ENCODE measurements around the gene TTC21B. TPM values are rescaled to one million over a fixed set of nuclear protein-coding genes. Genes with fewer than 3 reads are reported as not detected.
"Not testable (repeated sequence)": the region's sequence is repeated elsewhere in the genome, so short reads cannot be mapped to it uniquely, and the experiment has no call there.

Gene TTC21B
- total RNA-seq = 10 to 100 TPM; 14.0 to 22.1 TPM

DNA sequence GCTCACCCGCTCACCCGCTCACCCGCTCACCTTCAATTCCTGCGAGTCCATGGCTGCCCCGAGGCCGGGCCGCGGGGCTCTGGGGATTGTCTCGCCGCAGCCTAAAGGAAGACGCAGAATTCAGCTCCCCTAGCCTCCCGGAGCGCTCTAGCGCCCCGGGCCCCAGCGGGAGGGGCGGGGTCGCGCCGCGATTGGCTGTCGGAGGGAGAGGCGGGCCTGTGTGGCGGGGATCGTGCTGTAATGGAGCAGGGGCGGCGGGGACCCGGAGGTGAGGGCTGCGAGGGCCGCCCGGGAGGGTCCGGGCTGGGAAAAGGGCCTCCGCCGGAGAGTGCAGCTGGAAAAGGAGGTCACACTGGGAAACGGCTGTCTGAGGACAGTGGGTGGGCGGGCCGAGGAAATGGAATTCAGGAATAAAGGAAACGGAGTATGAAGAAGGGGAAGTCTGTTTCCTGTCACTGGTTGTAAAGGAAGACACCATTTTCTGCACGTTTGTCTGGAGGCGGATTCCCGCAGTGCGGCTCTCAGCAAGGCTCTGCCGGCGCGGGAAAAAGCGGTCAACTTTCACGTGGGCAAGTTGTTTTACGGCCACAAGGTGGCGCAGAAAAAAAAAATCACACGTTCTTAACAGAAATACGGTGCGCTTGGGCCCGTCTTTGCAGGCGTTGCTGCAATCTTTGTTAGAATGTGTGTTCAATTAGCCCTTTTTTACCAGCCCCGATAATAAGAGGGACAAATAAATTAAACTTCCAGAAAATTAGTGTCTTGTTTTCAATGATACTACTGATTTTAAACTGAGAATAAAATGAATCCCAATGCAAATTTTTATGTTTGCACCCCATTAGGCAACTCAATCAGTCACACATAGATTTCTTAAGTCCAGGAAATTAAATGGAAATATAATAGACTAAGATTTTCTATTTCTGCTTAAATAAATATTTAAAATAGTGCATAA, at the start of gene TTC21B:
Gene TTC21B (minus strand): TSS at position 122 of the 952 bp plus-strand sequence. CDS start 71 bp downstream, at position 51.
- H3K9me3 Mint-ChIP-seq = no peaks in the 10 kb centered on the region
- POLR2A ChIA-PET = no interaction called here
- DNase-seq = peak; percentile 93
- peak within 1 kb of the TSS; percentile 57 for H3K4me3 Mint-ChIP-seq
- no peak within 1 kb of the TSS for H3K27ac Mint-ChIP-seq
- CTCF ChIA-PET = interaction anchor here (0.7 to 1.3 kb wide), 5 partner anchors 9 to 80 kb away, joined by 3 to 6 read pairs (median 3); no protein-coding TSS in a partner anchor
- H3K4me1 Mint-ChIP-seq = peaks cover 13% of the 10 kb centered on the region
- H3K36me3 Mint-ChIP-seq (ENCODE audit: low read depth) = no peaks in the 10 kb centered on the region
- H3K27me3 Mint-ChIP-seq = no peaks in the 10 kb centered on the region

GRCh38 chr2:166000401-166000800, 46.8 kb upstream of the TTC21B start:
- peaks cover 4% of the 10 kb centered on the region for H3K27me3 Mint-ChIP-seq
- DNase-seq = no peak
- H3K27ac Mint-ChIP-seq = no peak overlapping the region
- ChIA-PET POLR2A (no interaction called here), CTCF (no interaction called here)
- H3K4me1 Mint-ChIP-seq = no peaks in the 10 kb centered on the region
- H3K4me3 Mint-ChIP-seq = no peak overlapping the region
- H3K36me3 Mint-ChIP-seq (ENCODE audit: low read depth) = no peaks in the 10 kb centered on the region
- H3K9me3 Mint-ChIP-seq = no peaks in the 10 kb centered on the region

GRCh38 chr2:165990846-165991245, 37.3 kb upstream of the TTC21B start:
- Mint-ChIP-seq H3K36me3 (ENCODE audit: low read depth) (no peaks in the 10 kb centered on the region), H3K4me1 (no peaks in the 10 kb centered on the region), H3K27me3 (no peaks in the 10 kb centered on the region), H3K27ac (no peak overlapping the region), H3K9me3 (no peaks in the 10 kb centered on the region), H3K4me3 (no peak overlapping the region)
- ChIA-PET CTCF (no interaction called here), POLR2A (no interaction called here)
- DNase-seq = no peak

DNA sequence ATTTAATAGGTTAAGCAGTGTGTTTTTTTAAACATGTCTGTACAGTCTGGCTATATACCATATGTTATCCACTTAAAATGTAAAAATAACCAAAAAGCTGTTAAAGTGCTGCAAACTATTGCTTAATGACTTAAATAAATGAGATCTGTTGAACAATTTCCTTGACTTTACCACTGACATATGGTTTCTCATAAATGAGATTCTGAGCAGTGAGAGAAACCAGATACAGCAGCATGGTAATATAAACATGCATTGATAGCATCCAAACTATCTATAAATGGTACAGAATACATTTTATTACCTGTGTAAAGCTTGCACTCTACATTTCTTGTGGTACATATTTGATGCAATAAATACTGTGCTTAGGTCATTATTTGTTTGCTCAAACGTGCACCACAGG, 36.3 kb upstream of the TTC21B start:
- Mint-ChIP-seq H3K27ac (no peak overlapping the region), H3K36me3 (ENCODE audit: low read depth) (no peaks in the 10 kb centered on the region), H3K9me3 (no peaks in the 10 kb centered on the region), H3K27me3 (peaks cover 4% of the 10 kb centered on the region), H3K4me1 (no peaks in the 10 kb centered on the region), H3K4me3 (no peak overlapping the region)
- CTCF ChIA-PET = no interaction called here
- DNase-seq = no peak
- POLR2A ChIA-PET = no interaction called here

DNA sequence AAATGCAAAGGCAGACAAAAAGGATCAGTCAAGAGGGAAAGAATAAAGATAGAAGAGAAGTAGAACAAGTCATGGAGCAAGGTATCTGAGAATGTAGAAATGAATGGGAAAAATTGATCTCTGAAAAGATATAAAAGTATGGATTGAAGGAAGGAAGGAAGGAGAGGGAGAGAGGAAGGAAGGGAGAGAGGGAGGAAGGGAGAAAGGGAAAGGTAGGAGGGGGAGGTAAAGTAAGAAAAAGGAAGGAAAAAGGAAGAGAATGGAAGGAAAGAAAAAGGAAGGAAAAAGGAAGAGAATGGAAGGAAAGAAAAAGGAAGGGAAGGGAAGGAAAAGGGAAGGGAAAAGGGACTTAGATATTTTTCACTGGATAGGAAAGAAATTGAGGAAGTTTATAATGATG, 31.5 kb upstream of the TTC21B start:
- no peak overlapping the region for H3K4me3 Mint-ChIP-seq
- no peaks in the 10 kb centered on the region for H3K36me3 Mint-ChIP-seq (ENCODE audit: low read depth)
- ChIA-PET POLR2A (no interaction called here), CTCF (no interaction called here)
- no peak overlapping the region for H3K27ac Mint-ChIP-seq
- H3K9me3 Mint-ChIP-seq = no peaks in the 10 kb centered on the region
- peaks cover 12% of the 10 kb centered on the region for H3K27me3 Mint-ChIP-seq
- H3K4me1 Mint-ChIP-seq = no peaks in the 10 kb centered on the region
- DNase-seq = no peak

DNA sequence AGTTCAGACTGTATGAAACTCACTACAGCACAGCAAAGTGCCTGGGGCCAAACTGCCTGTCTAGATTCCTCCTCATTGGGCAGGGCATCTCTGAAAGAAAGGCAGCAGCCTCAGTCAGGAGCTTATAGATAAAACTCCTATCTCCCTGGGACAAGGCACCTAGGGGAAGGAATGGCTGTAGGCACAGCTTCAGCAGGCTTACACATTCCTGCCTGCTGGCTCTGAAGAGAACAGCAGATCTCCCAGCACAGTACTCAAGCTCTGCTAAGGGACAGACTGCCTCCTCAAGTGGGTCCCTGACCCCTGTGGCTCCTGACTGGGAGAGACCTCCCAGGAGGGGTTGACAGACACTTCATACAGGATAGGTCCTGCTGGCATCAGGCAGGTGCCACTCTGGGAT, 18.6 kb upstream of the TTC21B start:
- H3K4me3 Mint-ChIP-seq; CTCF ChIA-PET; H3K4me1 Mint-ChIP-seq; DNase-seq; POLR2A ChIA-PET; H3K36me3 Mint-ChIP-seq (ENCODE audit: low read depth); H3K27ac Mint-ChIP-seq; H3K9me3 Mint-ChIP-seq: not testable (repeated sequence)
- H3K27me3 Mint-ChIP-seq = peaks cover 10% of the 10 kb centered on the region

- no peaks in the 10 kb centered on the region for H3K9me3 Mint-ChIP-seq
- ChIA-PET POLR2A (no interaction called here), CTCF (no interaction called here)
- no peaks in the 10 kb centered on the region for H3K4me1 Mint-ChIP-seq
- no peaks in the 10 kb centered on the region for H3K36me3 Mint-ChIP-seq (ENCODE audit: low read depth)
- H3K27ac Mint-ChIP-seq = no peak overlapping the region
- H3K27me3 Mint-ChIP-seq = peaks cover 6% of the 10 kb centered on the region
- H3K4me3 Mint-ChIP-seq = no peak overlapping the region
- DNase-seq = no peak
Measured at GRCh38 chr2:165970663-165971062, 17.1 kb upstream of the TTC21B start.

DNA sequence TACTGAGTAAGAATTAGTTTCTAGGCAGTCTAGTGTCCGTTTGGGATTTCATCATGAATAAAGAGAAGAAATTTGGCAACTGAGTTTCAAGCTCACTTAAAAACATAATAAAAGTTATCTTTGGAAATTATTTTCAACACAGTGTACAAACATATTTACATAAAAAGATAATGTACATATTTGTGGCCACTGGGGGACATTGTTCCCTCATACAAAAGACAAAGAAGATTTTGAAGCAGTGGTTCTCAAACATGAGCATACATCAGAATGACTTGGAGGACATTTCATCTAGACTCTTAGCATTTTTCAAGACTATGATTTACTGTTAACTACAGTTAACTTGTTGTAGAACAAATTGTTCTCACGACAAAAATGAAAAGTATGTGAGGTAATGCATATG, 15.7 kb upstream of the TTC21B start:
- Mint-ChIP-seq H3K9me3 (no peaks in the 10 kb centered on the region), H3K4me1 (no peaks in the 10 kb centered on the region), H3K4me3 (no peak overlapping the region), H3K27ac (no peak overlapping the region), H3K36me3 (ENCODE audit: low read depth) (no peaks in the 10 kb centered on the region), H3K27me3 (peaks cover 4% of the 10 kb centered on the region)
- ChIA-PET POLR2A (no interaction called here), CTCF (no interaction called here)
- DNase-seq = no peak

DNA sequence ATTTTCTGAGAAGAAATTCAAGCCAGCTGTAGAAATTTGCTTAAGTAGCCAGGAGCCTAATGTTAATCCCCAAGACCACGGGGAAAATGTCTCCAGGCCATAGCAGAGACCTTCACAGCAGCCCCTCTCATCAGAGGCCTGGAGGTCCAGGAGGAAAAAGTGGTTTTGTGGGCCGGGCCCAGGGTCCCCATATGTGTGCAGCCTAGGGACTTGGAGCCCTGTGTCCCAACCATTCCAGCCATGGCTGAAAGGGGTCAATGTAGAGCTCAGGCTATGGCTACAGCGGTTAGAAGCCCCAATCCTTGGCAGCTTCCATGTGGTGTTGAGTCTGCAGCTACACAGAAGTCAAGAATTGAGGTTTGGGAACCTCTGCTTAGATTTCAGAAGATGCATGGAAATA, 14.2 kb upstream of the TTC21B start:
- ChIA-PET CTCF (no interaction called here), POLR2A (no interaction called here)
- H3K9me3 Mint-ChIP-seq = no peaks in the 10 kb centered on the region
- no peak overlapping the region for H3K27ac Mint-ChIP-seq
- no peak overlapping the region for H3K4me3 Mint-ChIP-seq
- no peak for DNase-seq
- H3K27me3 Mint-ChIP-seq = peaks cover 4% of the 10 kb centered on the region
- H3K4me1 Mint-ChIP-seq = no peaks in the 10 kb centered on the region
- no peaks in the 10 kb centered on the region for H3K36me3 Mint-ChIP-seq (ENCODE audit: low read depth)

DNA sequence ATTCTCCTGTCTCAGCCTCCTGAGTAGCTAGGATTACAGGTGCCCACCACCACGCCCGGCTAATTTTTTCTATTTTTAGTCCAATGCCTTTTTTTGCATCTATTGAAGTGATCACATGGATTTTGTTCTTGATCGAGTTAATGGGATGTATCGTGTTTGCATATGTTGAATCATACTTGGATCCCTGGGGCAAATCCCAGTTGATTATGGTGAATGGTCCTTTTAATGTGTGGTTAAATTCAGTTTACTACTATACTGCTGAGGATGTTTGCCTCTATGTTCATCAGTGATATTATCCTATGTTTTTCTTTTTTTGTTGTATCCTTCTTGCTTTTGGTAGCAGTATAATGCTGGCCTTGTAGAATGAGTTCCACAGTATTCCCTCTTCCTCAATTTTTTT, 8.2 kb upstream of the TTC21B start:
- DNase-seq = no peak
- H3K27ac Mint-ChIP-seq = no peak overlapping the region
- POLR2A ChIA-PET = no interaction called here
- no peaks in the 10 kb centered on the region for H3K4me1 Mint-ChIP-seq
- CTCF ChIA-PET = no interaction called here
- no peak overlapping the region for H3K4me3 Mint-ChIP-seq
- no peaks in the 10 kb centered on the region for H3K9me3 Mint-ChIP-seq
- no peaks in the 10 kb centered on the region for H3K27me3 Mint-ChIP-seq
- H3K36me3 Mint-ChIP-seq (ENCODE audit: low read depth) = no peaks in the 10 kb centered on the region

DNA sequence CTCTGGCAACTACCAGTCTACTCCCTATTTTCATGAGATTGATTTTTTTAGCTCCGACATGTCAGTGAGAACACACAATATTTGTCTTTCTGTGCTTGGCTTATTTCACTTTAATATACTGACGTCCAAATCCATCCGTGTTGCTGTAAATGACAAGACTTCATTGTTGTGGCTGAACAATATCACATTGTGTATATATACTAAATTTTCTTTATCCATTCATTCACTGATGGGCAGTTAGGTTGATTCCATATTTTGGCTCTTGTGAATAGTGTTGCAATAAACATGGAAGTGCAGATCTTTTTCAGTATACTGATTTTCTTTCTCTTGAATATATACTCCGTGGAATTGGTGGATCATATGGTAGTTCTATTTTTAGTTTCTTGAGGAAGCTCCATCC, 5.8 kb upstream of the TTC21B start:
- H3K27me3 Mint-ChIP-seq = no peaks in the 10 kb centered on the region
- H3K9me3 Mint-ChIP-seq = no peaks in the 10 kb centered on the region
- POLR2A ChIA-PET = no interaction called here
- H3K4me3 Mint-ChIP-seq = no peak overlapping the region
- DNase-seq = no peak
- no peaks in the 10 kb centered on the region for H3K36me3 Mint-ChIP-seq (ENCODE audit: low read depth)
- no peak overlapping the region for H3K27ac Mint-ChIP-seq
- peaks cover 13% of the 10 kb centered on the region for H3K4me1 Mint-ChIP-seq
- CTCF ChIA-PET = no interaction called here

- ChIA-PET POLR2A (interaction anchor here (0.8 kb wide), 1 partner anchor 188 kb away, joined by 3 read pairs; no protein-coding TSS in a partner anchor), CTCF (interaction anchor here (0.6 to 0.7 kb wide), 2 partner anchors 224 to 1105 kb away, joined by 3 to 4 read pairs; no protein-coding TSS in a partner anchor)
- H3K9me3 Mint-ChIP-seq = no peaks in the 10 kb centered on the region
- DNase-seq = no peak
- H3K27me3 Mint-ChIP-seq = no peaks in the 10 kb centered on the region
- H3K4me3 Mint-ChIP-seq = no peak overlapping the region
- peaks cover 13% of the 10 kb centered on the region for H3K4me1 Mint-ChIP-seq
- no peaks in the 10 kb centered on the region for H3K36me3 Mint-ChIP-seq (ENCODE audit: low read depth)
- H3K27ac Mint-ChIP-seq = no peak overlapping the region
Measured at GRCh38 chr2:165958313-165958960, 4.9 kb upstream of the TTC21B start.

DNA sequence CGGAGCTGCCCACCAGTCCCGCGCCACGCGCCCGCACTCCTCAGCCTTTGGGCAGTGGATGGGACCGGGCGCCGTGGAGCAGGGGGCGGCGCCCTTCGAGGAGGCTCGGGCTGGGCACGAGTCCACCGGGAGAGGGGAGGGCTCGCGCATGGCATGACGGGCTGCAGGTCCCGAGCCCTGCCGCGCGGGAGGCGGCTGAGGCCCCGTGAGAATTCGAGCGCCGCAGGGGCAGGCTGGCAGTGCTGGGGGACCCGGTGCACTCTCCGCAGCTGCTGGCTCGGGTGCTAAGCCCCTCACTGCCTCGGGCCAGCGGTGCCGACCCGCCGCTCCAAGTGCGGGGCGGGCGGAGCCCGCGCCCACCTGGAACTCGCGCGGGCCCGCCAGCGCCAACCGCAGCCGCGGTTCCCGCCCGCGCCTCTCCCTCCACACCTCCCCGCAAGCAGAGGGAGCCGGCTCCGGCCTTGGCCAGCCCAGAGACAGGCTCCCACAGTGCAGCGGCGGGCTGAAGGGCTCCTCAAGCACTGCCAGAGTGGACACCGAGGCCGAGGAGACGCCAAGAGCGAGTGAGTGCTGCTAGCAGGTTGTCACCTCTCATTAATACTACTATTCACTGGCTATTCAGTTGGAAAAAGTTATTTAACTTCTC, 3.6 kb upstream of the TTC21B start:
- CTCF ChIA-PET = no interaction called here
- Mint-ChIP-seq H3K27ac (no peak overlapping the region), H3K27me3 (no peaks in the 10 kb centered on the region), H3K4me1 (peaks cover 13% of the 10 kb centered on the region), H3K36me3 (ENCODE audit: low read depth) (no peaks in the 10 kb centered on the region), H3K9me3 (no peaks in the 10 kb centered on the region), H3K4me3 (no peak overlapping the region)
- POLR2A ChIA-PET = no interaction called here
- DNase-seq = no peak

All from activated CD4-positive, alpha-beta T cell treated with anti-CD3 and anti-CD28 coated beads, Interleukin-2, amount 10 ng/mL, durations not matched to agents 7 days and 5 days (primary cell).